Measurements from ENCODE around the gene VCP. TPM values are rescaled to one million over a fixed set of nuclear protein-coding genes. Genes with fewer than 3 reads are reported as not detected.

Gene VCP
- total and polyA plus RNA-seq, 9 of the 15 experiments (the other 6 are each of a cell fraction or from before 2014, with no cell fraction given), result 7.1 to 257 (median 199) TPM

DNA sequence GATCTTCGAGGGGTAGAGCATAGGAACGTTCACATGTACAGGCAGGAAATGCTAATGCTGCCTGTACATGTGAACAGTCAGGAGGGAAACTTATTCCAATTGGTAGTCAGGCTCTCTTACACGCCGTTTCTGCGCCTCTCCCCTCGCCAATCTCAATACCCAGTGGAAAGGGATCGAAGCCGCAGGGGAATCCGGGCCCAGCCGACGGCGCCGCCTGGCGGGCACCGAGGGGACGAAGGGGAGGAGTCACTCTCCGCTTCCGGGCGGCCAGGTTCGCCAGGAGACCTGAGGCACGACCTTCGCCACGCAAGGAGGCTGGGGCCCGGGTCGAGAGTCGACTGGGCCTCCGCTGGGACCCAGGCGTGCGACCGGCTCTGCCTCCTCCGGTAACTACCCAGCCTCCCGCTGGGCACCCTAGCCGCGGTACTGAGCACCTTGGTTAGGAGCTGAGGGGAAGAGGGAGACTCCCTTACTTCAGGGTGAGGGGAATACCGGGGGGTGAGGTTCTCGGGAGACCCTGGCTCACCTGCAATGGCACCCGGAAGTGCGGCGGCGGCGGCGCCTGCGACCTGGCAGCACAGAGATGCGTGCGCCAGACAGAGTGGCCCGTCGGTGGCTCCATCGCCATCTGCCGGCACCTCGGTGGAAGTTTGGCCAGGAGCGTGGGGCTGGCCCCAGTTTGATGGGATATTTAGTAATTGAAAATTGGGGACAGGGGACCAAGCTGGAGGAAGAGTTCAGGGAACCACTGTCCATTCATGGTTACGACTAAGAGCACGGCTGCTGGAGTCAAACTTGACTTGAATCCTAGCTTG, 23.8 kb upstream of the VCP start, which contains the start of gene PIGO (continued):
- TF ChIP-seq ZNF318 (IDR thresholded peaks at IDR 0.05; ENCODE audit: borderline replicate concordance in 1 of 2, low read depth in 1 of 2) (no peak), TCFL5 (CRISPR knock-in tag; conservative IDR thresholded peaks at IDR 0.05) (no peak), HMG20A (CRISPR knock-in tag; conservative IDR thresholded peaks at IDR 0.05) (no peak), CBFA2T3 (IDR thresholded peaks at IDR 0.05) (no peak), HCFC1 (IDR thresholded peaks at IDR 0.05; ENCODE audit: low read depth, low read length) (peak; percentile 68), CREB3 (tag; conservative IDR thresholded peaks at IDR 0.05; ENCODE audit: low read depth) (no peak), HIVEP1 (CRISPR knock-in tag; IDR thresholded peaks at IDR 0.05) (no peak), ZNF830 (CRISPR knock-in tag; IDR thresholded peaks at IDR 0.05) (no peak), KAT7 (CRISPR knock-in tag; IDR thresholded peaks at IDR 0.05; ENCODE audit: borderline replicate concordance) (peak; percentile 79; the same call in 1 of the 2 replicates), ZBTB8A (IDR thresholded peaks at IDR 0.05; ENCODE audit: partially characterized antibody) (no peak)
- TF ChIP-seq, protein P1, sequence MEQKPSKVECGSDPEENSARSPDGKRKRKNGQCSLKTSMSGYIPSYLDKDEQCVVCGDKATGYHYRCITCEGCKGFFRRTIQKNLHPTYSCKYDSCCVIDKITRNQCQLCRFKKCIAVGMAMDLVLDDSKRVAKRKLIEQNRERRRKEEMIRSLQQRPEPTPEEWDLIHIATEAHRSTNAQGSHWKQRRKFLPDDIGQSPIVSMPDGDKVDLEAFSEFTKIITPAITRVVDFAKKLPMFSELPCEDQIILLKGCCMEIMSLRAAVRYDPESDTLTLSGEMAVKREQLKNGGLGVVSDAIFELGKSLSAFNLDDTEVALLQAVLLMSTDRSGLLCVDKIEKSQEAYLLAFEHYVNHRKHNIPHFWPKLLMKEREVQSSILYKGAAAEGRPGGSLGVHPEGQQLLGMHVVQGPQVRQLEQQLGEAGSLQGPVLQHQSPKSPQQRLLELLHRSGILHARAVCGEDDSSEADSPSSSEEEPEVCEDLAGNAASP (IDR thresholded peaks at IDR 0.05), result no peak
- TF ChIP-seq, protein P2, sequence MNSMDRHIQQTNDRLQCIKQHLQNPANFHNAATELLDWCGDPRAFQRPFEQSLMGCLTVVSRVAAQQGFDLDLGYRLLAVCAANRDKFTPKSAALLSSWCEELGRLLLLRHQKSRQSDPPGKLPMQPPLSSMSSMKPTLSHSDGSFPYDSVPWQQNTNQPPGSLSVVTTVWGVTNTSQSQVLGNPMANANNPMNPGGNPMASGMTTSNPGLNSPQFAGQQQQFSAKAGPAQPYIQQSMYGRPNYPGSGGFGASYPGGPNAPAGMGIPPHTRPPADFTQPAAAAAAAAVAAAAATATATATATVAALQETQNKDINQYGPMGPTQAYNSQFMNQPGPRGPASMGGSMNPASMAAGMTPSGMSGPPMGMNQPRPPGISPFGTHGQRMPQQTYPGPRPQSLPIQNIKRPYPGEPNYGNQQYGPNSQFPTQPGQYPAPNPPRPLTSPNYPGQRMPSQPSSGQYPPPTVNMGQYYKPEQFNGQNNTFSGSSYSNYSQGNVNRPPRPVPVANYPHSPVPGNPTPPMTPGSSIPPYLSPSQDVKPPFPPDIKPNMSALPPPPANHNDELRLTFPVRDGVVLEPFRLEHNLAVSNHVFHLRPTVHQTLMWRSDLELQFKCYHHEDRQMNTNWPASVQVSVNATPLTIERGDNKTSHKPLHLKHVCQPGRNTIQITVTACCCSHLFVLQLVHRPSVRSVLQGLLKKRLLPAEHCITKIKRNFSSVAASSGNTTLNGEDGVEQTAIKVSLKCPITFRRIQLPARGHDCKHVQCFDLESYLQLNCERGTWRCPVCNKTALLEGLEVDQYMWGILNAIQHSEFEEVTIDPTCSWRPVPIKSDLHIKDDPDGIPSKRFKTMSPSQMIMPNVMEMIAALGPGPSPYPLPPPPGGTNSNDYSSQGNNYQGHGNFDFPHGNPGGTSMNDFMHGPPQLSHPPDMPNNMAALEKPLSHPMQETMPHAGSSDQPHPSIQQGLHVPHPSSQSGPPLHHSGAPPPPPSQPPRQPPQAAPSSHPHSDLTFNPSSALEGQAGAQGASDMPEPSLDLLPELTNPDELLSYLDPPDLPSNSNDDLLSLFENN (IDR thresholded peaks at IDR 0.05; ENCODE audit: low read depth in 2 of 2, low read length in 2 of 2), result no peak

Data from K562 (cell line).